C4-2B (cell line): ENCODE results near the gene ITGAE.

Experiments used
- H3K27ac ChIP-seq: fragments of 450-650 bp; 2 replicates; pipeline ENCODE4 v1.5.1; 2017
- ZFX ChIP-seq: fragments of 450-650 bp; IDR thresholded peaks from 2 replicates; pipeline ENCODE4 v1.6.1; 2017
- TF ChIP-seq, protein P1 (sequence below): fragments of 450-650 bp; conservative IDR thresholded peaks from 2 replicates; pipeline ENCODE4 v1.5.1; 2017; ENCODE audit warnings: mild to moderate bottlenecking

Gene ITGAE

DNA sequence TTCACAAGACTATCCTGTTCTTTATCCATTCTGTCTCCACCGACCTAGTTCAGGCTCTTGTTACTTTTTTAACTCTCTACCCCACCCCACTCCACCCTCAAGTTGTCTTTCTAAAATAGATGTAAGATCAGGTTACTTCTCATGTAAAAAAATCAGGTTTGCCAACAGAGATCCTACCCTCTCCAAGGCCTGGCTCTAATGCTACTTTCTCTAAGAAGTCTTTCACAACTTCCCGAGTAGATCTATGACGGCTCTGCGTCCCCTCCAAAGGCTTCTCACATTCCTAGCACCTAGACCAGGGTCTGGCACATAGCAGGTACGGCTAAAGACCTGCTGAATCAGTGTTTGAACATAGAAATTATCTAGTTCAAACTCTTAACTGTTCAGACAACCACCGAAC, 14.1 kb upstream of the ITGAE start:
- no peak overlapping the region for H3K27ac ChIP-seq
- TF ChIP-seq ZFX = no peak
- TF ChIP-seq, protein P1, sequence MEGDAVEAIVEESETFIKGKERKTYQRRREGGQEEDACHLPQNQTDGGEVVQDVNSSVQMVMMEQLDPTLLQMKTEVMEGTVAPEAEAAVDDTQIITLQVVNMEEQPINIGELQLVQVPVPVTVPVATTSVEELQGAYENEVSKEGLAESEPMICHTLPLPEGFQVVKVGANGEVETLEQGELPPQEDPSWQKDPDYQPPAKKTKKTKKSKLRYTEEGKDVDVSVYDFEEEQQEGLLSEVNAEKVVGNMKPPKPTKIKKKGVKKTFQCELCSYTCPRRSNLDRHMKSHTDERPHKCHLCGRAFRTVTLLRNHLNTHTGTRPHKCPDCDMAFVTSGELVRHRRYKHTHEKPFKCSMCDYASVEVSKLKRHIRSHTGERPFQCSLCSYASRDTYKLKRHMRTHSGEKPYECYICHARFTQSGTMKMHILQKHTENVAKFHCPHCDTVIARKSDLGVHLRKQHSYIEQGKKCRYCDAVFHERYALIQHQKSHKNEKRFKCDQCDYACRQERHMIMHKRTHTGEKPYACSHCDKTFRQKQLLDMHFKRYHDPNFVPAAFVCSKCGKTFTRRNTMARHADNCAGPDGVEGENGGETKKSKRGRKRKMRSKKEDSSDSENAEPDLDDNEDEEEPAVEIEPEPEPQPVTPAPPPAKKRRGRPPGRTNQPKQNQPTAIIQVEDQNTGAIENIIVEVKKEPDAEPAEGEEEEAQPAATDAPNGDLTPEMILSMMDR = no peak

DNA sequence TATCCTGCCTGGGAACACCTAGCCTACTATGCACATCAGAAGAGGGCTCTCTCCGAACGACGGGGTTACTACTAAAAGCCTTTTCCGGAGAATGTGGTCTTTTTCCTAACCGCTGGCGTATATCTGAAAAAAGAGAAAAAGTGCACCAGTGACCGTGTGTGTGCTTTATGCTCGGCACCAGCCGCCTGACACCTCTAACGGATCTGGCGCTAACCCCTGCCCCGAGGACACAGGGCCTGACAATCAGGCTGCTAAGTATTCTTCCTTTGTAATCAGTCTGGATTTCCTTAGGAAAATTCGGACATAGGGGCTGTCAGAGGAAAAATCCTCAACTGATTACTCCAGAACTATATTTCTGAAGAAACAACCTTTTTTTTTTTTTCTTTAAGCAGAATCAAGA, 13.4 kb upstream of the ITGAE start:
- TF ChIP-seq, protein P1 = no peak
- no peak for TF ChIP-seq ZFX
- no peak overlapping the region for H3K27ac ChIP-seq

DNA sequence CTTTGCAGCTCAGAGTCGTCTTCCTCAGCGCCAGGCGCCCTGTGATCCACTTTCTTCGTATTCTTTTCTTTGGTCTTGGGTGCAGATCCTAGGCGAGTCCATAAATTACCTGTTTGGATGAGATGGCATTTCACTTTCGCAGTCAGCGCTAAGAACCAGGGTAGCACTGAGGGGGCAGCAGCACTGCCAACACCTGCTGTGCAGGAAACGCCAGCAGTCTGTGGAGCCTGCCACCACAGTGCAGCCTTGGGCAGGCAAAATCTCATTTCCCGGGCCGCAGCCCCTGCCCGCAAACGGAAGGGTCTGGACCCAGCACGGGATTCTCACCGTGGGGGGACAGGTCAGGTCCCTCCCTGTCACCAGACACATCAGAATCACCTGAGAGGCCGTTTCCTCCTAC, 12.2 kb upstream of the ITGAE start:
- H3K27ac ChIP-seq = no peak overlapping the region
- no peak for TF ChIP-seq ZFX
- TF ChIP-seq, protein P1 = no peak

DNA sequence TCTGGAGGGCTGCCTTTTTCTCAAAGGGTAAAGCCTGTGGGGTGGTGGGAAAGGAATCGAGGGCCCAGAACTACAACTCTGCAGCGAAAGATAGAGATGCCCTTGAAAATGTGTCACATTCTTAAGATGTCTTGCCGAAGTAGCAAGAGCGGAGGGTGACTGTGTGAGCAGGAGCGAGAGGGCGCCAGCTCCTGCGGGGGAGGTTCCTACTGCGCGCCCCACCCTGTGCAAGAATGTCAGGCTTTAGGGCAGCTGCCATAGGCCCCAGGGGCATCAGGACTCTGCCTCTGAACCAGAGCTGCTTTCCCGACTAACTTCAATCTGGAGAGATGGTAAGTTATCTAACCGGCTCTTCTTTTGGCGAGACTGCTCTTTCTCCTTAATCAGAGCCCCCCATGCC, 11.8 kb upstream of the ITGAE start:
- H3K27ac ChIP-seq = no peak overlapping the region
- no peak for TF ChIP-seq ZFX

DNA sequence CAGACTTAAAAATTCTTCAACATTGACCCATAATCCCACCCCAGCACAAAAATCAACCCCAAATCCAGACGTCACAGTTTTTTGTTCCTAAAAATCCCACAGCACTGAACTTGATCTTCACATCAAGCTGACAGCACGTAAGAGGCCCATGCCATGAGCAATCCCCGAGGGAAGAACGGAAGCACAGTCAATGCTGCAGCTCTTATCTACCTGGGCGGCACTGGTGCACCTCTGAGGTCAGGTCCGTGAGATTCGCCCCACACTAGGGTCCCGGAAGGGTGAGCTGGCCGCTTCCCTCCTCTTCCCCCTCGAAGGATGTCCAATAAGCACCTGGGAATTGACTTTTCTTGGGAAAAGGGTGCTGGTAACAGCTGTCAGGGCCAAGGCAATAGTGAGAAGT, 11.3 kb upstream of the ITGAE start:
- TF ChIP-seq ZFX = no peak
- TF ChIP-seq, protein P1 = no peak
- no peak overlapping the region for H3K27ac ChIP-seq

DNA sequence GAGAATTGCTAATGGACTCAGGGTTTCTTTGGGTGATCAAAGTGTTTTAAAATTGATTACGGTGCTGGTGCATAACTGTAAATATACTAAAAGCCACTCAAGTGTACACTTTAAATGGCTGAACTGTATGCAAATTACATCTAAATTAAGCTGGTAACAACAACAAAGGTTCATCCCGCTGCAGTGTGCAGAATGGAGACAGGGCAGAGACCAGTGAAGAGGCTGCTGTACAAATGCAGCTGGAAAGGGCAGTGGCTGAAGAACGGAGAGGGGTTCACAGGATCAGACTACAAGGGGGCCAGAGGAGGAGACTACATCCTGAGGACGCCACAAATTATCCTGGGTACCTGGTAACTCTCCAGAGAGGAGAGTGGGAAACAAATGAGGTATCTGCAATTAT, 9.0 kb upstream of the ITGAE start:
- no peak overlapping the region for H3K27ac ChIP-seq
- TF ChIP-seq, protein P1 = no peak
- no peak for TF ChIP-seq ZFX

DNA sequence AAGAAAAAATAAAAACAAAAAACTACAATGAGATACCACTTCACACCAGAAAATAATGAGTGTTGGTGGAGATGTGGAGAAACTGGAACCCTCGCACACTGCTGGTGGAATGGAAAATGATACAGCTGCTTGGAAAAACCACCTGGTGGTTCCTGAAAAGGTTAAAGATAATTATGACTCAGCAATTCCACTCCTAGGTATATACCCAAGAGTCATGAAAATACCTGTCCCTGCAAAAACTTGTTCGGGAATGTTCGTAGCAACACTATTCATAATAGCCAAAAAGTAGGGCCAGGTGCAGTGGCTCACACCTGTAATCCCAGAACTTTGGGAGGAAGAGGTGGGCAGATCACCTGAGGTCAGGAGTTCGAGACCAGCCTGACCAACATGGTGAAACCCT, 8.1 kb upstream of the ITGAE start:
- TF ChIP-seq ZFX = no peak
- TF ChIP-seq, protein P1 = no peak
- no peak overlapping the region for H3K27ac ChIP-seq

DNA sequence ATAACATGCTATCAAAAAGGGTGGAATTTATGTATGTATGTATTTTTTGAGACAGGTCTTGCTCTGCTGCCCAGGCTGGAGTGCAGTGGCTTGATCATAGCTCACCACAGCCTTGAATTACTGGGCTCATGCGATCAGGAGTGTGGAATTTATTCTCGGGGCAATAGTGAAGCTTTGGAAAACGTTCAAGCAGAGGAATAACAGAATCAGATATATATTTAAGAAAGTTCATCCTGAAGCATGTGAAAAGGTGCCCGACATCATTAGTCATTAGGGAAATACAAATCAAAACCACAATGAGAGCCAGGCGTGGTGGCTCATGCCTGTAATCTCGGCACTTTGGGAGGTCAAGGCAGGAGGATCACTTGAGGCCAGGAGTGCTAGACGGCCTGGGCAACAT, 7.7 kb upstream of the ITGAE start:
- no peak for TF ChIP-seq ZFX
- TF ChIP-seq, protein P1 = no peak
- H3K27ac ChIP-seq = no peak overlapping the region
